Skeletal muscle satellite cell (primary cell): Measurements from ENCODE around the gene SCML2. TPM values are rescaled to one million over a fixed set of nuclear protein-coding genes. Genes with fewer than 3 reads are reported as not detected.

Source experiments
- small RNA-seq: library from RNA; depleted of rRNA; stranded (forward); fragments of <200 nt; gene quantifications from one replicate; pipeline ENCODE3, GENCODE V24; 2012

SCML2 gene

Small RNA genes within 50 kb of the gene (small RNA-seq; reads per million reads assigned to genes)
- gene RF00019 = not detected
- gene TMSB10P2 = not detected
